Prostate gland (tissue), 2 donors: Measurements from ENCODE around the gene HOXA11.

Experiments
- CTCF ChIP-seq, 4 experiments: fragments of 200-600 bp in 2 of 4; fragments of 450-650 bp in 2 of 4; sonication (generic) in 2 of 4; IDR thresholded peaks; 1 replicate in 3 of 4; 2 replicates in 1 of 4; pipeline ENCODE4 v1.5.1; 2016 to 2019; ENCODE audit warnings: antibody characterized with exemption in 4 of 4, mild to moderate bottlenecking in 2 of 4, moderate library complexity in 2 of 4
- POLR2A ChIP-seq: fragments of 450-650 bp; IDR thresholded peaks from one replicate; pipeline ENCODE4 v1.6.1; 2016; ENCODE audit warnings: antibody characterized with exemption, mild to moderate bottlenecking

GRCh38 chr7:27141137-27141922, 43.7 kb downstream of the HOXA11 start:
- no peak for TF ChIP-seq CTCF (IDR thresholded peaks at IDR 0.05)
- TF ChIP-seq POLR2A = no peak
